ENCODE data around the gene XPO4.

The XPO4 gene

DNA sequence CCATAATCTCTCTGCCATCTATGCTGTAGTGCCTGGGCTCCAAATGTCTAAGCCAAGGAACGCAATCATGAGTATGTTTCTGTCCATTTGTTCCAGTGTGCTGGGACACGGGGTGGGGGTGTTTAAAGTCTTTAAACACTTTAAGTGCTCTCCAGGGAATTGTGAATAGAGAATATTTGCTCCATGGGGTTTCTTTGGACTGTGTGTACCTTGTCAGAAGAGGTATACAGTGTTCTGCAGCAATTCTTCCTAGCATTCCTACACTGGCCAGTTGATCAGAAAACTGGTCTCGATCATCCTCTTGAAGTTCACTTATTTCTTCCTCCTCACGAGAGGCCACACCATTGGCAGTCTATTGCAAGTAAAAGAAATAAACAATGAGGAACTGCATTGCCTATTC is 93.7 kb downstream of the XPO4 start:
- Histone ChIP-seq H3K36me3 (ENCODE audit: low read depth) (peaks cover 30% of the 10 kb centered on the region), H3K27me3 (ENCODE audit: insufficient read depth, poor library complexity, severe bottlenecking) (no peaks in the 10 kb centered on the region), H3K4me3 (ENCODE audit: severe bottlenecking) (no peak overlapping the region), H3K27ac (ENCODE audit: poor library complexity, severe bottlenecking) (no peak overlapping the region), H3K9me3 (ENCODE audit: severe bottlenecking) (no peaks in the 10 kb centered on the region), H3K4me1 (ENCODE audit: insufficient read depth, poor library complexity, severe bottlenecking) (peaks cover 6% of the 10 kb centered on the region)
- DNase-seq (ENCODE audit: low spot score) (no peak), ATAC-seq (ENCODE audit: low read depth) (no peak)
- TF ChIP-seq CTCF (IDR thresholded peaks at IDR 0.05; ENCODE audit: poor library complexity, severe bottlenecking): no peak

DNA sequence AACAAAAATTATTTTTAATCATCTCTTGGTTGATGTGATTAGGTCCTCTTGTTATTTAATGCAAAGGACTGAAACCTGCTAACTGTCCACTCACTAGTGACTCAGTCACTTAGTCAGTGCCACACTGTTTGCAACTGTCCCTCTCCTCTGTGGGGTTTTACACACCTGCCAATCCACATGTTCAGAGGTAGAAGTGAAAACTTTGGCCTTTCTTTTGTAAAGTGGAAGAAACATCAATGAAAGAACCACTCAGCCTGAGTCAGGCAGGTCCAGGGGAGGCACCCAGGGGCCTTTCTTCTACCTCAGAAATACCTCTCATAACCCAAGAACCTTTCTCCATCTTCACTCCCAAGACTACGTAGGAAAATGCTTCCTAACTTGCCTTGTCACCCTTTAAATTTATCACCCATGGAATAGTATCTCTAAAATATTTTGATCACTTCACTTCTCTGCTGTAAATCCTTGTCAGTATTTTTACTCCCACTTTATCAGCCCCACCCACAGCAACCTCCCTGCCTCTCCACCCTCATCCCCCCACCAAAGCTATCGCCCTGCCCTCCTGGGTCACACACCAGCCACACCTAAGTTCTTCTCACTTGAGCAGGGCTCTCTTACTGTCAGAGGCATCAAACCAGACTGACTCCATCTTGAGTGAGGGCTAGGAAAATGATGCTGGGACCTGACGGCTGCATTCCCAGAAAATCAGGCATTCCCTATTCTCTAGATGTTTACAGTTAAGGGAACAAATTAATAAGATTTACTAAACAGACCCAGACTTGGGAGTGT is 99.2 kb downstream of the XPO4 start:
- H3K4me1 ChIP-seq (ENCODE audit: insufficient read depth, poor library complexity, severe bottlenecking): no peaks in the 10 kb centered on the region
- no peak overlapping the region for H3K27ac ChIP-seq (ENCODE audit: poor library complexity, severe bottlenecking)
- no peak for DNase-seq (ENCODE audit: low spot score)
- H3K9me3 ChIP-seq (ENCODE audit: severe bottlenecking): no peaks in the 10 kb centered on the region
- TF ChIP-seq CTCF (IDR thresholded peaks at IDR 0.05; ENCODE audit: poor library complexity, severe bottlenecking): no peak
- H3K4me3 ChIP-seq (ENCODE audit: severe bottlenecking): no peak overlapping the region
- peaks cover 38% of the 10 kb centered on the region for H3K36me3 ChIP-seq (ENCODE audit: low read depth)
- no peaks in the 10 kb centered on the region for H3K27me3 ChIP-seq (ENCODE audit: insufficient read depth, poor library complexity, severe bottlenecking)
- no peak for ATAC-seq (ENCODE audit: low read depth)

- Histone ChIP-seq H3K27me3 (ENCODE audit: insufficient read depth, poor library complexity, severe bottlenecking) (no peaks in the 10 kb centered on the region), H3K36me3 (ENCODE audit: low read depth) (peaks cover 28% of the 10 kb centered on the region), H3K27ac (ENCODE audit: poor library complexity, severe bottlenecking) (no peak overlapping the region), H3K4me1 (ENCODE audit: insufficient read depth, poor library complexity, severe bottlenecking) (no peaks in the 10 kb centered on the region), H3K4me3 (ENCODE audit: severe bottlenecking) (no peak overlapping the region), H3K9me3 (ENCODE audit: severe bottlenecking) (no peaks in the 10 kb centered on the region)
- no peak for TF ChIP-seq CTCF (IDR thresholded peaks at IDR 0.05; ENCODE audit: poor library complexity, severe bottlenecking)
- no peak for ATAC-seq (ENCODE audit: low read depth)
- no peak for DNase-seq (ENCODE audit: low spot score)
Measured at GRCh38 chr13:20801707-20802106, 100.8 kb downstream of the XPO4 start.

DNA sequence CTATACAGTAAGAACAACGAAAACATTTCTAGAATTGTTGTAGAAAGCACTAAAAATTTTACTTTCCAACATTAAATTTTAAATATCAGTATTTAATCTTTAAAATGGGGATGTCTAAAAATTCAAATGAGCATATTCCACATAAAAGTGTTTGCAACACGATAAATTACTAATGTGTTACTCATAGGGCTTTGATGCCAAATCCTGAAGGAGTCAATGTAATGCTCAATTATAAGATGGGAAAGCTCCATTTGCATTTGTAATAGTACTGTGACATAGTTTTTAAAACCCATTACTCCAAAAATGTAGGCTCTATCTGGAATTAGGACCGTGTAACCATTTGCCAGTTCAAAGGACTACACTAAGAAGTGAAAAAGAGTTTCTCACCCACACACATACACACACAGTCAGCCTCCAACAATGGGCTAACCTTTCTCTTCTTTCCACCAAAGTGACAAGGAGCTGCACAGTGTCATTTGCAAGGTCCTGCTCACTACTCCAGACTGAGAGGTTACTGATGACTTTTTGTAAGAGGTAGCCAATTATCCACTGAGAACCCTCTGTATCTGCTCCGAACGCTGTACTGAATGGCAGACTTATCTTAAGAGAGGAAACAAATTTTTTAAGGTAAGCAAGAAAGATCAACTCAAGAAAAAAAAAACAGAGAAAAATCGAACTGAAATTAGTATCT is 102.7 kb downstream of the XPO4 start:
- Histone ChIP-seq H3K27me3 (ENCODE audit: insufficient read depth, poor library complexity, severe bottlenecking) (no peaks in the 10 kb centered on the region), H3K27ac (ENCODE audit: poor library complexity, severe bottlenecking) (no peak overlapping the region), H3K4me3 (ENCODE audit: severe bottlenecking) (no peak overlapping the region), H3K36me3 (ENCODE audit: low read depth) (peaks cover 46% of the 10 kb centered on the region), H3K9me3 (ENCODE audit: severe bottlenecking) (no peaks in the 10 kb centered on the region), H3K4me1 (ENCODE audit: insufficient read depth, poor library complexity, severe bottlenecking) (no peaks in the 10 kb centered on the region)
- no peak for TF ChIP-seq CTCF (IDR thresholded peaks at IDR 0.05; ENCODE audit: poor library complexity, severe bottlenecking)
- ATAC-seq (ENCODE audit: low read depth): no peak
- no peak for DNase-seq (ENCODE audit: low spot score)

DNA sequence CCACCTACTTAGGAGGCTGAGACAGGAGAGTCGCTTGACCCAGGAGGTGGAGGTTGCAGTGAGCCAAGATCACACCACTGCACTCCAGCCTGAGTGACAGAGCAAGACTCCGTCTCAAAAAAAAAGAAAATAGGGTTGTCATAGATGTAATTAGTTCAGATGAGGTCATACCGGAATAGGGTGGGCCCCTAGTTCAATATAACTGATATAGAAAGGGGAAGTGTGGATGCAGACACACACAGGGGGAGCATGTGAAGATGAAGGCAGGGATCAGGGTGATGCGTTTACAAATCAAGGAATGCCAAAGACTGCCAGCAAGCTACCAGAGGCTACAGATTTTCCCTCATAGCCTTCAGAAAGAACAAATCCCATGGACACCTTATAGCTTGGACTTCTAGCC is 104.5 kb downstream of the XPO4 start:
- TF ChIP-seq CTCF (IDR thresholded peaks at IDR 0.05; ENCODE audit: poor library complexity, severe bottlenecking): no peak
- H3K36me3 ChIP-seq (ENCODE audit: low read depth): peaks cover 53% of the 10 kb centered on the region
- H3K27me3 ChIP-seq (ENCODE audit: insufficient read depth, poor library complexity, severe bottlenecking): no peaks in the 10 kb centered on the region
- H3K27ac ChIP-seq (ENCODE audit: poor library complexity, severe bottlenecking): no peak overlapping the region
- ATAC-seq (ENCODE audit: low read depth) (no peak), DNase-seq (ENCODE audit: low spot score) (no peak)
- no peaks in the 10 kb centered on the region for H3K9me3 ChIP-seq (ENCODE audit: severe bottlenecking)
- no peak overlapping the region for H3K4me3 ChIP-seq (ENCODE audit: severe bottlenecking)
- H3K4me1 ChIP-seq (ENCODE audit: insufficient read depth, poor library complexity, severe bottlenecking): no peaks in the 10 kb centered on the region
